IPS-NIHi7 (cell line): ENCODE data around the gene CPNE1.
A peak's percentile ranks its signal among the peaks of the same experiment; 100 is the strongest.
"Not testable (repeated sequence)": the region's sequence is repeated elsewhere in the genome, so short reads cannot be mapped to it uniquely, and the experiment has no call there.

Experiments used
- DNase-seq: peaks from one replicate; pipeline ENCODE4 v3.0.0; 2012; ENCODE audit warnings: mixed read lengths; ENCODE audit errors: extremely low spot score

Gene CPNE1

DNA sequence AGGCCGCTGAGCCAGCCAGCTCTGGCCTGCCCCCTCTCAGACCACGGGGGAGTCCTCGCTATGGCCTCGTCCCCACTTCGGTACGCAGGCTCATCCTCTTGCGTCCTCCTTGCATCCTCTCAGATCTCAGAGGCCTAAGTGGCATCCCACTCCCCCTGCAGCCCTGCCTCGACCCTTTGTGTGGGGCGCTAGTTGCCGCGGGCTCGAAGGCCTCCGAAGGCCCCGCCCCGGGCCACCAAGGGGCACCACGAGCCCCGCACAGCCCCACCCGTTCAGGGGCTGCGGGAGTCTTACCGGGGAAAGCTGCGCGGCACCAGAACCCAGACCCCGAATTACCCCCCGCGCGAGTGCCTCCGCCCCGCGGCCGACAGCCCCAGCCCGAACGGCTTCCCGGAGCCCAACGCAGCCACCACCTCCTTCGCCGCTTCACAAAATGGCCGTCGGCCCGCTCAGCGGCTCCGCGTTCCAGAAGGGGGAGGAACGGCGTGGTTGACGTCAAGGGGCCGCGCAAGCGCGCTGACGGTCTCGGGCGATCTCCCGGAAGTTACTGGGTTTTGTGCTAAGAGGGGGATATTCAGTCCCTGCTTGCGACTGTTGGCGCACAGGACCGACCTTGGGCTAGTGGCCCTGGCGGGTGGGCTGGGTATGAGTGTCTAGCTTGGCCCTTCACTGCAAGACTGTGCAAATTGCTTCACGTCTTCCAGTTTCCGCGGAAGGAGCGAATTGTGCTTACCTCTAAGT is at the start of gene CPNE1, which contains the start of gene RBM12:
TSS of gene CPNE1 (minus strand) at position 435 of the 741 bp plus-strand sequence. CDS start 31,977 bp downstream, outside the sequence.
TSS of gene RBM12 (minus strand) at position 435 of the 741 bp plus-strand sequence. CDS start 9,578 bp downstream, outside the sequence.
- DNase-seq = peak; percentile 99

DNA sequence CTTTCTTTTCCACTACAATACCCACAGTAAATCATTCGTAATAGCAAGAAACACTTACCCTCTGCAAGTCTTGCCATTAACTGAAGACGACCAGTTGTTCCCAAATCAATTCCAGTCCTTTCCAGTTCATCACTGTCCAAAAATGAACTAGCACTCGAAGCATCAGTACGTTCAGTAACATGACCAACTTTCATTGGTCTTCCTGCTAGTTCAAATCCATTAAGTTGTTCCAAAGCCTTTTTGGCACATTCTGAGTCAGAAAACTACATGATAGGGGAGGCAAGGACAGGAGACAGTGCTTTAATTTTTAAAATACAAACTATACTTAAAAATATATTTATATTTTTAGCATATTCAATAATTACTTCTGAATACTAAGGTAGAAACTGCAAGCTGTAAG is 49.4 kb upstream of the CPNE1 start:
- DNase-seq = no peak

DNA sequence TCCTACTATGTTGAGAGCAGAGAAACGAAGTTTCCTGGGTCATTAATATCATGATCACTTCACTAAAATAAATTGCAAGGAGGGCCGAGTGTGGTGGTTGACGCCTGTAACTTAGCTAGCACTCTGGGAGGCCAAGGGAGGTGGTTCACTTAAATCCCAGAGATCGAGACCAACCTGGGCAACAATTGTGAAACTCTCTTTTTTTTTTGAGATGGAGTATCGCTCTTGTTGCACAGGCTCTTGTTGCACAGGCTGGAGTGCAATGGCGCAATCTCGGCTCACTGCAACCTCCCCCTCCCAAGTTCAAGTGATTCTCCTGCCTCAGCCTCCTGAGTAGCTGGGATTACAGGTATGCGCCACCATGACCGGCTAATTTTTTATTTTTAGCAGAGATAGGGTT is 48.4 kb upstream of the CPNE1 start:
- not testable (repeated sequence) for DNase-seq

DNA sequence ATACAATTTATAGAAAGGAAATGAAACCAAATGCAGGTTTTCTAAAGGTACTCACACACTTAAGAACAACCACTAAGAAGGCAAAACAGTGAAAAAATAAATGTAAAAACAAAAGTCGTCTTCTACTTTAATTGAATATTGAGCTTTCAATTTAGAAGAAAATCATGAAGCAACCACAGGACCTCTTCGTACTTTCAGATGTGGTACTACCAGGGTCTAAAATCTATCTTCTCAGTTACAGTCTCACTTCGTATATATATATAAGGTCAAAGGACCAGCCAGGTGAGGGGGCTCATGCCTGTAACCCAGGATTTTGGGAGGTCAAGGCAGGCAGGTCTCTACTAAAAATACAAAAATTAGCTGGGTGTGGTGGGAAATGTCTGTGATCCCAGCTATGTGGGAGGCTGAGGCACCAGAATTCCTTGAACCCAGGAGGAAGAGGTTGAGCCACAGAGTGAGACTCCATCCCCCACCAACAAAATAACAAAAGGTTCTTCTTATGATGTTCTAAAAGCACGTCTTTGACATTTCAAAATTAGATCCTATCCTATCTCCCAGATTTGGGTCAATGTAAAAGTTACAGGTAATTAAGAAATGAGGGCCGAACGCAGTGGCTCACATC is 47.0 kb upstream of the CPNE1 start:
- no peak for DNase-seq

DNA sequence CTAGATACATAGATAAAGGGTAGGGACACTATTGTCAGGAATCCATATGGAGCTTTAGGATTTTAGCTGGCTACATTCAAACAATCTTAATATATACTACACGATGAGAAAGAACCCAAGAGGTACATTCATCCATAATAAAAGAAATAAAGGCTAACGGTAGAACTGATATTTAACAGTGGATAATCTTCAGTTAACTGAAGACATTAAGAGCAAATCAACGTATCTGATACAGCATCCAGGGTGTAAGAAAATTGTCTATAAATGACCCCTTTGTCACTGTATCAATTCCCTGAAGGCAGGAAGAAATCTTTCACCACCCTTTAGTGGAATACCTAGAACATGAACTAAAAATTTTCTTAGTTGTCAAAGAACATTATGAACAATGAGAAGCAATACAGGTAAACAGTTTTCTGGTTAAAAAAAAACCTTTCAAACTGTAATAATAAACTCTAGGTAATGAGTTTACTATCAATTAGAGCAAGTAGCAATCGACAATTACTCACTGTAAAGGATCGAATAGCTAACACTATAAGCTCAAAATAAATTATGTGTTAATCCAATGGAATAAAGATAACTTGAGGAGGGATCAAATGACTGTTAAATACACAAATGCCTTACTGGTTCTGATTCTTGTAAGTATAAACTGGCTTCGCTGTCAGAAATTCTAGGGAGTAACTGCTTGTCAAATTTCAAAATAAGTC is 46.3 kb upstream of the CPNE1 start:
- DNase-seq = no peak

DNA sequence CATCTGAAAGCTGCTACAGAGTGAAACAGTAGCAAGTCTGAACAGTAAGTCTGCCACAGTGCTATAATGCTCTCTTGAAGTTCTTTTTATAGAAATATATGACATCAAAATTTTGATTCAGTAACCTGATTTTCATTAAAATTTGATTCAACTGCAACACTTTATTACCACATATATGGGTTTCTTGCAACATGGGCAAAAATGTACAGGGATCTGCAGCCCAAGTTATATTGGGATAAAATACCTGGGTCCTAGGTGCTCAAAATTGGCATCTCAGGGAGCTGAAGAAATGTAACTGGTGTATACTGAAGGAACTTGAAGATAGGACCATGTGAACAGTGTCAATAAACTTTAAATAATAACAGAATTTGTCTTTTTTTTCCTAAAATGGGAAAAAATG is 45.3 kb upstream of the CPNE1 start:
- DNase-seq = no peak

DNA sequence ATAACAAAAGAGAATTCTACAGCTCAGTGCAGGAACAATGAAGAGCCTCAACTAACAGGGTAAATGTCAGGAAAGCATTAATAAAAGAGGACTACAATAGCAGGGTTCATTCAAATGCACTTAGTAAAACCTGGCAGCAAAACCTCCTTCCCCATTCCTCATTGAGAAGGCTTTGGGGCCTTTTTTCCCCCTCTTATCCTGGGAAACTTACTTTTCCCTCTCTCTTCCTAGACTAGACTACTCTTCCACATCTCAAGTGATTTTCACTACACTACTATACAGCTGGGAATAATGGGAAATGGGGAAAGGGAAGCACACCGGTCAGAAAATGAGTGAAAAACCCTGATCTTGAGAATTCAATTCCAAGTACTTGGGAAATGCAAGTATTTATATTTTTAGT is 44.6 kb upstream of the CPNE1 start:
- DNase-seq = no peak

DNA sequence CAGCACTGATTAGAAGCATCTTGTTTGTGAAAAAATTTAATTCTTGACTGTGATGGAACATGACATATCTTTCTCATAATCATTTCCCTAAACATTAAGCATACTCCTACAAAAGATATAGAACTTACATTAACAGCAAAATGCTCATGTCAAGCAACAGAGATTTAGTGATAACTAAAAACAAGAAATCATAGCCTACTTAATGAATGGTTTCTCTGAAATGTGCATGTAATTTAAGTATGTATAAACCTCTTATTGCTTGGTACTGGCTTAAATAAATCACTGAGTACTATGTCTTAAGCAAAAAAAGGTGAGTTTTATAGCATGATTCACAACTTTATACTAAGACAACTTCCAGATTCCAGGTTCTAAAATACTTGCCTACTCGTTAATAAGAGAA is 43.8 kb upstream of the CPNE1 start:
- no peak for DNase-seq

DNA sequence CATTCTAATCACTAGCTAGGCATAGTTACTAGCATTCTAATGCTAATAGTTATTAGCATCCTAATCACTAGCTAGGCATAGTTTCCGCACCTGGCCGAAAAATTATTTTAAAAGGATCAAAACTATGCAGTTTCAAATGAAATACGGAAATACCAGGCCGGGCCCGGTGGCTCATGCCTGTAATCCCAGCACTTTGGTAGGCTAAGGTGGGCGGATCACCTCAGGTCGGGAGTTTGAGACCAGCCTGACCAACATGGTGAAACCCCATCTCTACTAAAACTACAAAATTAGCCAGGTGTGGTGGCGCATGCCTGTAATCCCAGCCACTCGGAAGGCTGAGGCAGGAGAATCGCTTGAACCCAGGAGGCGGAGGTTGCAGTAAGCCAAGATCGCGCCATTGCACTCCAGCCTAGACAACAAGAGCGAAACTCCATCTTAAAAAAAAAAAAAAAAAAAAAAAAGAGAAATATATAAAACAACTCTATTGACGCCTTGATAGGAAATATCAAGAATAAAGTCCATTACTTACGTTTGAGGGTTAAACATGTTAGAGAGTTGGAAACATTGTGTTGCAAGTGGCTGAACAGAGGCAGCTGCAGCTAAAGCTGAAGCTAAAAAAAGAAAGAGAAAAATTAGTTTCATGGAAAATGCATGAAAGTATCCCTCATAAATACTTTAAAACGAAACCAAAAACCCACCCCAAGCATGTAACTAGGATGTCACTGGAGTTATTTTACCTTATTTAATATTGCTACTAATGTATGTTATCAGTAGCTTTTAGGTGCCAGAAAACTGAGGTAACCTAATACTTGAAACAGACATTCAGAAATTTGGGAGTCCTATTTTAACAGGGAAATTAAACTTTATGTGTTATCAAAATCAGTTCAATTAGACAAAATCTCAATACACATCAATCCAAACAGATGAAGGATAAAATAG is 42.2 kb upstream of the CPNE1 start:
- not testable (repeated sequence) for DNase-seq

DNA sequence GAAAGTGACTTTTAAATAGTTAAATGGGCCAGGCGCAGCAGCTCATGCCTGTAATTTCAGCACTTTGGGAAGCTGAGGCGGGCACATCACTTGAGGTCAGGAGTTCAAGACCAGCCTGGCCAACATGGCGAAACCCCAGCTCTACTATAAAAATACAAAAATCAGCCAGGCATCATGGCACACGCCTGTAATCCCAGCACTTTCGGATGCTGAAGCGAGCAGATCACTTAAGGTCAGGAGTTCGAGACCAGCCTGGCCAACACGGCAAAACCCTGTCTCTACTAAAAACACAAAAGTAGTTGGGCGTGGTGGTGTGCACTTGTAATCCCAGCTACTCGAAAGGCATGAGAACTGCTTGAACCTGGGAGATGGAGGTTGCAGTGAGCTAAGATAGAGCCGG is 41.2 kb upstream of the CPNE1 start:
- DNase-seq = not testable (repeated sequence)

DNA sequence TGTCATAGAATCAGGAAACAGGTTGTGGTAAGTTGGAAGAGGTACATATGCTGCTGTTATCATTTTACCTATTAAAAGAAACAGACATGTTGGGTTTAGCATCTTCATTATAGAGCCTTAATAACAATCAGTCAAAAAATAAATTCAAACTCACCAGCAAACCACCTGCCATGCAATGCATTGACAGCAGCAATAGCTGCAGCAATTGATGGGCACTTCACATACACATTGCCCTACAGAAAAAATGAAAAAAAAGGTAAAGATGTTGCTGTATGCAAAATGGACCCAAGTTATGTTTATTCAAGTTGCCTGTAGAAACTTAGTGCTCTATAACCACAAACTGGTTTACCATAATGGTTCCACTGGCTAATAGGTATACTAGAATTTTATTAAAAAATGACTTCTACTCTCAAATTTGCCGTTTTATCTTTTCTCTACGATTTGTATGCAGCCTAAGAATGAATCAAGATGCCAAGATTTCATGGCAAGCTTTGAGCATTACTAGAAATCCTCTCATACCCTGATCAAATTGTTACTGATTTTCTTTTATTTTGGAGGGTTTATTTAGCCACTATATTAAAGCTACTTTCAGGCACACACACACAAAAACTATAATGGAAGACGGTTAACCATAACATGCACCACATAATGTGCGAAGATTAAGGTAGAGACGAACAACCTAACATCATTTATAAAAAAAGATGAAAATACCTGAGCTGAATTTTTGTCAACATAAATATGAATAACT is 40.0 kb upstream of the CPNE1 start:
- no peak for DNase-seq

DNA sequence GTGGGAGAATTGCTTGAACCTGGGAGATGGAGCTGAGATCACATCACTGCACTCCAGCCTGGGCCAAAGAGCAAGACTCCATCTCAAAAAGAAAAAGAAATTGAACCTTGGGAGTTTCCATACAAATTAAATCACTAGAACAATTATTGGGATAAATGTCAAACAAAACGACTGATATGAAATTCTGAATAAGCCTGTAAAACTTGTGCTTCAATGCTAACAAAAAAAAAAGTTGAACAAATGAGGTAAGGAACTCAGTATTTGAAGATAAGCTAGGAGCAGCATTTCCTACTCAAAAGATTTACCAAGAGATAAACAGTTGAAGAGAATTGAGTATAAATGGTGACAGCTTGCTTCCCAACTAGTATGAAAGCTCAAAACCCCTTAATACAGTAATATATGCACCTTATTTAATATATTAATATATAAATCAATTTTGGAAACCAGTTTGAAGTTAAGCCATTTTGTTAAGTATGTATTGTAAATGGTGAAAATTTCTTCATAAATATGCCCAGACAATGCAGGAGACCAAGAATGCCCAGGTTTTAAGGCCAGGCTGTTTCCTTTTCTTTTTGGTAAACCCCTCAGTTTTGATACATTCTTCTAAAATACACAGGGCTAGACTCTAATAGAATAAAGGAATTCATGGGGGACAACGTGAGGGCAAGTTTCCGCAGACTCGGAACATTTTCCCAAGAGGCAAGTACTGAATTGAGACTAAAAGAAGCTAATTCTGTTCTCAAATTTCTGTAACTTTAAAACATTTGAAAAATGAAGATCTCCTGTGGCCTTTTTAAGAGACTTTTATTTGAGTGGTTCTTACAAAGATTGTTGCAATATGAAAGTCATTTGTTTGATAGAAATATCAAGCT is 38.4 kb upstream of the CPNE1 start:
- no peak for DNase-seq

DNA sequence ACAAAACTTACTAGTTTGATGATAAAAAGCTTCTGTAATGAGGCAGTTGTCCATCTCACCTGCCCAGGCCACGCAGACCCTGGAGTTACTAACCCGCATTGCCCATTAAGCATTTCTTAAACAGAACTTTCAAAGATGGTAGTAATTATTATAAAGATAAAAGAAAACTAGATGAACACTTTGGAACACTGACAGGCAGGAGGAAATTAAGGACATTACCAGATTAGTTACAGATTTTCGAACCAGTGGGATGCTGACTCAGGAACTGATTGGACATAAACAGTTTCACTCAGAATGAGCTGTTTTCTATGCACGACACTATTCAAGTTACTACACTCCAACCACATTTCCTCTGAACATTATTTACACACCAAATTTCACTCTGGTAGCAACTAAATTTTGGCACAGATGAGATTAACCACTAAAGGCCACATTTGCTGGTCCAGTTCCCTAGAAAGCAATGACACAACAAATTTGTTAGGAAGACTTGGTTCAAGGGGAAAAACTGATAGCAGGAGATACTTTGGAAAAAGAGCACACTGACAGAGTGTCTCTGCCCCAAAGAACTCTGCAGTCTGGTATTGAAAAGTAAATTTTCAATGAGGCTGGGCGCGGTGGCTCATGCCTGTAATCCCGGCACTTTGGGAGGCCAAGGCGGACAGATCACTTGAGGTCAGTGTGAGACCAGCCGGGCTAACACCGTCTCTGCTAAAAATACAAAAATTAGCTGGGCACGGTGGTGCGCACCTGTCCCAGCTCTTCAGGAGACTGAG is 37.5 kb upstream of the CPNE1 start:
- no peak for DNase-seq

DNA sequence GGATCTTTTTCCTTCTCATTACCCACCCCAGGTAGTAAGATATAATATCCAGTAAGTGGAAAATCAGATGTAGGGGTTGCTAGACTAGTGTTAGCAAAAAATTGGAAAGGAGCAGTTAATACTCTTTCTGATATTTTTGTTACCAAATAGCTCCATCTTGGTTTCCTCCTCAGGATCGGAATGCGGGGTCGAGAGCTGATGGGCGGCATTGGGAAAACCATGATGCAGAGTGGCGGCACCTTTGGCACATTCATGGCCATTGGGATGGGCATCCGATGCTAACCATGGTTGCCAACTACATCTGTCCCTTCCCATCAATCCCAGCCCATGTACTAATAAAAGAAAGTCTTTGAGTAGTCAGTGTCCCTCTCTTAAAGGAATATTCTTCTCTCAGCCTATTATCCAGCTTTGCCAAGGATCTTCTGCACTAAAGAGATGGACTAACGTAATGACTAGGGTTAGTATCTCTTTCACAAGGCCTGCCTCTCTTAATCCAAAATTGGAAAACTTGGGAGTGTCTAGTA is 36.0 kb upstream of the CPNE1 start:
- no peak for DNase-seq

DNA sequence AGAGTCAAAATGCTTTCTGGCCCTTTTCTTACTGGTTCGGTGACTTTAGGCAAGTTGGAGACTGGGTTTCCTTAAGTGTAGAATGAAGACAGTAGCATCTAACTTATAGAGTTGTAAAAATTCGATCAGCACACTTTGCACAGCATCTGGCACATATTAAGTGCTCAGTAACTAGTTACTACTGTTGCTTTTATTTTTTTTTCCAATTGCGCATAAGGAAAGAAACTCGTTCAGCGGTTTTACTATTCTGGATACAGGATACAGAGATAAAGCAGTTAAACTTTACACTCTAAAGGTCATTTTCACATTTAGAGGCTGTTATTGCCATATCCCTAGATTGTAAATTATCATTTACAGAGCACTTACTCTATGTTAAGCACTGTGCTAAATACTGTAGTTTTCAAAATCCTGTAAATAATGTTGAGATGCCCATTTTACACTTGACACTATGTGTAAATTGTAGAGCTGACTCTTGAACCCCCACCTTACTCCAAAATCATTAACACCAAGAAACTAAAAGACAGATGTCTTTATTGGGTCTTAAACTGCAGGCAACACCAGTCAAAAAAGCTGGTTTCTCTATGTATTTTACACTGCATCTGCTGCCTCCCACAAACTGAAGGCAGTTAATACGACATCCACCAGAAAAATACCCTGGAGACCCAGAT is 35.4 kb upstream of the CPNE1 start:
- no peak for DNase-seq

DNA sequence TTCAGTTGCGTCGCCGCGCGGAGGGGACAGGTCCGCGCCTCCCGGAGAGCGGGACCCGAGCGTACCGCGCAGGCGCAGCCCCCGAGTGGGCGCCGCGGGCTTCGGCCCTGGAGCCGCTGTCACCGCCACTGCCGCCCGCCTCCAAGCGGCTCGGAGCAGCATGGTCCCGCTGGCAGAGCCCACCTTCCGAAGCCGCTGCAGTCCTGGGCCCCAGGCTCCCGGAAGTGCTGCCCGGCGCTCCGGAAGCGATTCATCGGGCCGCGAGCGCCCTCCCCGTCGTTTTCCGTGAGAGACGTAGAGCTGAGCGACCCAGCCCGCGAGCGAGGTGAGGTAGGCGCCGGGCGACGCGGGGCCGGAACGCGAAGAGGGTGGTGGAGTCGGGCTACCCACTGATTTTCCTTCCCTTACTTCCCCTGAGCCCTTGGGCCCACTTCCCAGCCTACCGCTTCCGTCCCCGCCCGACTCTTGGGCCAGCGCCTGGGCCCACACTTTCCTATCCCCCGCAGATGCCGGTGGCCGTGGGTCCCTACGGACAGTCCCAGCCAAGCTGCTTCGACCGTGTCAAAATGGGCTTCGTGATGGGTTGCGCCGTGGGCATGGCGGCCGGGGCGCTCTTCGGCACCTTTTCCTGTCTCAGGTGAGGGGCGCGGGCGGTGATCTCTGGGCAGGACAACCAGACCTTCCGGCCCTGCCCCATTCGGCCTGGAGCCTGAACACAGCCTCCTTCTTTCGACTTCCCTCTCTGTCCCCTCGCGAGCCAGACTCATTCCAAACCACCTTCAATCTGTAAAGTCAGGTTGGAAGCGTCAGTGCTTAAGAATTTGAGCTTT is 34.6 kb upstream of the CPNE1 start, which contains the start of the genes NFS1 and ROMO1:
TSS of gene NFS1 (minus strand) at position 226 of the 830 bp plus-strand sequence. CDS start at position 162, 64 bp downstream.
TSS of gene ROMO1 (plus strand) at position 279 of the 830 bp plus-strand sequence. CDS start at position 507, 228 bp downstream.
- peak; percentile 95 for DNase-seq
